Loucy (cell line): ENCODE results near the gene ERVK3-1.

Source experiments
- H2AFZ ChIP-seq: fragments of 200-600 bp; sonication (generic); 2 replicates; pipeline ENCODE4 v1.6.0; 2016; ENCODE audit warnings: antibody characterized with exemption, mild to moderate bottlenecking, low read length, moderate library complexity
- H3F3A ChIP-seq: fragments of 200-600 bp; 2 replicates; pipeline ENCODE4 v1.6.0; 2016; ENCODE audit warnings: antibody characterized with exemption, low read depth, mild to moderate bottlenecking
- H3K27me3 ChIP-seq: fragments of 200-600 bp; sonication (generic); 2 replicates; pipeline ENCODE4 v1.6.1; 2014; ENCODE audit warnings: low read length, mild to moderate bottlenecking; ENCODE audit not compliant: insufficient read depth, poor library complexity, severe bottlenecking
- H3K36me3 ChIP-seq: fragments of 200-600 bp; sonication (generic); 2 replicates; pipeline ENCODE4 v1.6.1; 2016; ENCODE audit warnings: low read length; ENCODE audit not compliant: insufficient read depth
- H3K4me1 ChIP-seq: fragments of 200-600 bp; sonication (generic); 2 replicates; pipeline ENCODE4 v1.5.1; 2014; ENCODE audit warnings: low read length, mild to moderate bottlenecking; ENCODE audit not compliant: insufficient read depth, poor library complexity, severe bottlenecking
- H3K4me2 ChIP-seq: fragments of 200-600 bp; sonication (generic); 2 replicates; pipeline ENCODE4 v1.6.0; 2014; ENCODE audit warnings: antibody characterized with exemption, low read length, low read depth, mild to moderate bottlenecking; ENCODE audit not compliant: poor library complexity, severe bottlenecking
- H3K4me3 ChIP-seq: fragments of 200-600 bp; sonication (generic); 2 replicates; pipeline ENCODE4 v1.5.1; 2014; ENCODE audit warnings: low read length, mild to moderate bottlenecking, mixed read lengths; ENCODE audit not compliant: poor library complexity, severe bottlenecking
- H3K79me2 ChIP-seq: fragments of 200-600 bp; sonication (generic); 2 replicates; pipeline ENCODE4 v1.6.1; 2014; ENCODE audit warnings: low read length; ENCODE audit not compliant: insufficient read depth
- H3K9ac ChIP-seq: fragments of 200-600 bp; sonication (generic); 2 replicates; pipeline ENCODE4 v1.6.0; 2014; ENCODE audit warnings: mild to moderate bottlenecking, low read depth, low read length, moderate library complexity; ENCODE audit not compliant: poor library complexity, severe bottlenecking
- H3K9me2 ChIP-seq: fragments of 200-600 bp; sonication (generic); replicated peaks from 2 replicates; pipeline ENCODE4 v1.6.1; 2016; ENCODE audit warnings: low read depth, low read length, mixed read lengths
- H3K9me3 ChIP-seq: fragments of 200-600 bp; sonication (generic); 2 replicates; pipeline ENCODE4 v1.6.1; 2014; ENCODE audit warnings: mild to moderate bottlenecking, antibody characterized with exemption, low read length, low read depth; ENCODE audit not compliant: insufficient read depth
- H4K20me1 ChIP-seq: fragments of 200-600 bp; sonication (generic); 2 replicates; pipeline ENCODE4 v1.6.0; 2014; ENCODE audit warnings: antibody characterized with exemption, low read length, mild to moderate bottlenecking; ENCODE audit not compliant: insufficient read depth, poor library complexity, severe bottlenecking
- CTCF ChIP-seq: fragments of 200-600 bp; sonication (generic); conservative IDR thresholded peaks from 2 replicates; pipeline ENCODE4 v1.5.1; 2014; ENCODE audit warnings: mild to moderate bottlenecking, antibody characterized with exemption, low read length
- EZH2phosphoT487 ChIP-seq: fragments of 200-600 bp; IDR thresholded peaks from 2 replicates; pipeline ENCODE4 v1.6.1; 2018; ENCODE audit warnings: antibody characterized with exemption, mild to moderate bottlenecking, moderate library complexity, borderline replicate concordance

ERVK3-1 gene

GRCh38 chr19:58261968-58262921 is 42.9 kb upstream of the ERVK3-1 start:
- Histone ChIP-seq H3K9me2 (no peaks in the 10 kb centered on the region), H3K27me3 (no peaks in the 10 kb centered on the region), H4K20me1 (no peaks in the 10 kb centered on the region), H3K79me2 (no peaks in the 10 kb centered on the region), H3F3A (0 out of 2 replicates have a peak, but pooled peaks cover 3% of the 10 kb centered on the region), H3K36me3 (peaks cover 54% of the 10 kb centered on the region), H3K4me3 (no peak overlapping the region), H2AFZ (no peak overlapping the region), H3K9me3 (peaks cover 80% of the 10 kb centered on the region), H3K4me1 (no peaks in the 10 kb centered on the region), H3K4me2 (no peak overlapping the region), H3K9ac (no peak overlapping the region)
- TF ChIP-seq CTCF = no peak
- TF ChIP-seq EZH2phosphoT487 = no peak

GRCh38 chr19:58262922-58263296 is 42.3 kb upstream of the ERVK3-1 start:
- Histone ChIP-seq H3K9me2 (no peaks in the 10 kb centered on the region), H3K4me2 (no peak overlapping the region), H3K27me3 (no peaks in the 10 kb centered on the region), H3K9ac (no peak overlapping the region), H3K4me1 (no peaks in the 10 kb centered on the region), H4K20me1 (no peaks in the 10 kb centered on the region), H3K9me3 (peaks cover 73% of the 10 kb centered on the region), H2AFZ (no peak overlapping the region), H3K79me2 (no peaks in the 10 kb centered on the region), H3F3A (0 out of 2 replicates have a peak, but pooled peaks cover 3% of the 10 kb centered on the region), H3K36me3 (peaks cover 47% of the 10 kb centered on the region), H3K4me3 (no peak overlapping the region)
- TF ChIP-seq EZH2phosphoT487 (no peak), CTCF (no peak)

- Histone ChIP-seq H3K4me2 (no peak overlapping the region), H3K9ac (no peak overlapping the region), H3K4me3 (no peak overlapping the region), H3K36me3 (peaks cover 28% of the 10 kb centered on the region), H3F3A (0 out of 2 replicates have a peak, but pooled peaks cover 3% of the 10 kb centered on the region), H3K27me3 (no peaks in the 10 kb centered on the region), H3K79me2 (no peaks in the 10 kb centered on the region), H4K20me1 (no peaks in the 10 kb centered on the region), H3K4me1 (no peaks in the 10 kb centered on the region), H2AFZ (no peak overlapping the region), H3K9me3 (peaks cover 57% of the 10 kb centered on the region), H3K9me2 (no peaks in the 10 kb centered on the region)
- TF ChIP-seq EZH2phosphoT487 (no peak), CTCF (no peak)
Observed at GRCh38 chr19:58265100-58265499, 40.1 kb upstream of the ERVK3-1 start.
